T-helper 9 cell (primary cell): Measurements from ENCODE around the gene STARD4.

Experiments used
- DNase-seq: peaks from one replicate; pipeline ENCODE4 v3.0.0-alpha.2; 2020

Gene STARD4

GRCh38 chr5:111520908-111521307, 8.6 kb upstream of the STARD4 start:
- no peak for DNase-seq

GRCh38 chr5:111518777-111519176, 6.4 kb upstream of the STARD4 start:
- DNase-seq, result no peak

GRCh38 chr5:111517853-111518501, 5.6 kb upstream of the STARD4 start:
- DNase-seq, result no peak

- DNase-seq, result no peak
Observed at GRCh38 chr5:111514087-111514486, 1.8 kb upstream of the STARD4 start.

- DNase-seq, result no peak
Observed at GRCh38 chr5:111513131-111513520, 791 bp upstream of the STARD4 start.

- no peak for DNase-seq
Observed at GRCh38 chr5:111511831-111512374, 432 bp downstream of the STARD4 start.

GRCh38 chr5:111511174-111511830, 1.0 kb downstream of the STARD4 start:
- no peak for DNase-seq

- no peak for DNase-seq
Observed at GRCh38 chr5:111509119-111509518, 3.2 kb downstream of the STARD4 start.

GRCh38 chr5:111507276-111507675, 5.1 kb downstream of the STARD4 start:
- no peak for DNase-seq

- no peak for DNase-seq
Observed at GRCh38 chr5:111505096-111505495, 7.2 kb downstream of the STARD4 start.

GRCh38 chr5:111502956-111503355, 9.4 kb downstream of the STARD4 start:
- DNase-seq, result no peak

GRCh38 chr5:111498346-111498745, 14.0 kb downstream of the STARD4 start:
- DNase-seq, result no peak

GRCh38 chr5:111495159-111495558, 17.2 kb downstream of the STARD4 start:
- DNase-seq, result no peak

- no peak for DNase-seq
Observed at GRCh38 chr5:111494355-111494999, 17.9 kb downstream of the STARD4 start.

- no peak for DNase-seq
Observed at GRCh38 chr5:111493031-111493430, 19.3 kb downstream of the STARD4 start.

- DNase-seq, result no peak
Observed at GRCh38 chr5:111488353-111488752, 24.0 kb downstream of the STARD4 start.

- DNase-seq, result no peak
Observed at GRCh38 chr5:111486926-111487325, 25.4 kb downstream of the STARD4 start.

GRCh38 chr5:111486055-111486454, 26.3 kb downstream of the STARD4 start:
- no peak for DNase-seq

- DNase-seq, result no peak
Observed at GRCh38 chr5:111480346-111480745, 32.0 kb downstream of the STARD4 start.

- no peak for DNase-seq
Observed at GRCh38 chr5:111478898-111479297, 33.4 kb downstream of the STARD4 start.

GRCh38 chr5:111478266-111478665, 34.1 kb downstream of the STARD4 start:
- no peak for DNase-seq

- DNase-seq, result no peak
Observed at GRCh38 chr5:111472579-111472978, 39.8 kb downstream of the STARD4 start.

GRCh38 chr5:111472096-111472495, 40.2 kb downstream of the STARD4 start:
- DNase-seq, result no peak

- no peak for DNase-seq
Observed at GRCh38 chr5:111469903-111470302, 42.4 kb downstream of the STARD4 start.
